GM06990 (cell line): ENCODE data around the gene RPS19.

ENCODE experiments used
- DNase-seq: peaks from one replicate; pipeline ENCODE4 v3.0.0-alpha.2; 2011; ENCODE audit not compliant: insufficient read length; ENCODE audit errors: extremely low read depth
- H3K27me3 ChIP-seq: replicated peaks from 2 replicates; pipeline ENCODE4 v1.6.0; 2011; ENCODE audit warnings: low read length; ENCODE audit not compliant: control insufficient read depth, insufficient read depth
- H3K36me3 ChIP-seq: 2 replicates; pipeline ENCODE4 v1.5.1; 2011; ENCODE audit warnings: low read length; ENCODE audit not compliant: control insufficient read depth, insufficient read depth
- H3K4me3 ChIP-seq: replicated peaks from 2 replicates; pipeline ENCODE4 v1.5.1; 2011; ENCODE audit warnings: low read depth, mild to moderate bottlenecking, control low read depth, low read length
- TF ChIP-seq, protein P1 (sequence below): IDR thresholded peaks from 2 replicates; pipeline ENCODE4 v1.5.1; 2011; ENCODE audit warnings: low read length, control low read depth, mild to moderate bottlenecking, inconsistent platforms; ENCODE audit not compliant: insufficient read depth, poor library complexity, severe bottlenecking

Gene RPS19

GRCh38 chr19:41910240-41910991 lies 50.4 kb downstream of the RPS19 start:
- H3K27me3 ChIP-seq: peaks cover 2% of the 10 kb centered on the region
- TF ChIP-seq, protein P1, sequence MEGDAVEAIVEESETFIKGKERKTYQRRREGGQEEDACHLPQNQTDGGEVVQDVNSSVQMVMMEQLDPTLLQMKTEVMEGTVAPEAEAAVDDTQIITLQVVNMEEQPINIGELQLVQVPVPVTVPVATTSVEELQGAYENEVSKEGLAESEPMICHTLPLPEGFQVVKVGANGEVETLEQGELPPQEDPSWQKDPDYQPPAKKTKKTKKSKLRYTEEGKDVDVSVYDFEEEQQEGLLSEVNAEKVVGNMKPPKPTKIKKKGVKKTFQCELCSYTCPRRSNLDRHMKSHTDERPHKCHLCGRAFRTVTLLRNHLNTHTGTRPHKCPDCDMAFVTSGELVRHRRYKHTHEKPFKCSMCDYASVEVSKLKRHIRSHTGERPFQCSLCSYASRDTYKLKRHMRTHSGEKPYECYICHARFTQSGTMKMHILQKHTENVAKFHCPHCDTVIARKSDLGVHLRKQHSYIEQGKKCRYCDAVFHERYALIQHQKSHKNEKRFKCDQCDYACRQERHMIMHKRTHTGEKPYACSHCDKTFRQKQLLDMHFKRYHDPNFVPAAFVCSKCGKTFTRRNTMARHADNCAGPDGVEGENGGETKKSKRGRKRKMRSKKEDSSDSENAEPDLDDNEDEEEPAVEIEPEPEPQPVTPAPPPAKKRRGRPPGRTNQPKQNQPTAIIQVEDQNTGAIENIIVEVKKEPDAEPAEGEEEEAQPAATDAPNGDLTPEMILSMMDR: no peak
- H3K4me3 ChIP-seq: no peak overlapping the region
- DNase-seq: no peak
- H3K36me3 ChIP-seq: peaks cover 15% of the 10 kb centered on the region

GRCh38 chr19:41910992-41911888 lies 51.2 kb downstream of the RPS19 start:
- Histone ChIP-seq H3K36me3 (peaks cover 8% of the 10 kb centered on the region), H3K4me3 (no peak overlapping the region), H3K27me3 (peaks cover 2% of the 10 kb centered on the region)
- DNase-seq: no peak
- TF ChIP-seq, protein P1: no peak

DNA sequence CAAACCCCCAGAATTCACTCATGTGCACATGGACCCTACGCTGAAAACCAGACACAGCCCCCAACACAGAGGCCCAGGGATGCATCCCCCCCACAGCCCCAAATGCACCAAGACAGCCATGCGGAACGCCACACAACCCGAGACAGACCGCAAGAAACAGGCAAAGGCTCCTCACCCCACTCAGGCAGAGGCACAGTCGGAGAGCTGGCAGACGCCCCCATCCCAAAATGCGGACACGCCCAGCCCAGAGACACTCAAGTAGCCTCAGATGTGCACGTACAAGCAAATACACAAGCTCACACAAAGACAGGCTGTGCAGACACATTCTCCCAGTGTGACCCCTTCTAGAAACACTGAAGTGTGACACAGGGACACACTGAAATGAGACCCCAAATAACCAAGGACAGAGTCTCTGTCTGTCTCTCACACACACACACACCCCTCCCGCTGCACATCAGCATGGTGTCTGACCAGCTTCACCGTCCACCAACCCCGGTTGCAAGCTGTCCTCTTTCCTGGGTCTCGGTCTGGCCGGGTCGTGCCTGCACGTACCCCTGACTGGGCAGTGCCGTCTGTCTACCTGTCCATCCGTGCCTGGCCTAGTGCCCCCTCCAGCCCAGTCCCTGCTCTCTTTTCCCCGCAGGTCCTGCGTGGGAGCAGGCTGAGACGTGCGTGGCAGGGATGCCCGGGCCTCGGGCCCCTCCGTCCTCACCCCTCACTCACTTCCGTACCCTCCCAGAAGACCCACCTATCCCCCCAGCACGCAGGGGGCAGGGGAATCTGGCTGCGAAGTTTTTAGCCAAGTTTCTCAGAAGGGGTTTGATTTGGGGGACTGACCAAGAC lies 52.1 kb downstream of the RPS19 start:
- TF ChIP-seq, protein P1: no peak

GRCh38 chr19:41912899-41913537 lies 53.0 kb downstream of the RPS19 start:
- H3K4me3 ChIP-seq: no peak overlapping the region
- DNase-seq: no peak
- peaks cover 2% of the 10 kb centered on the region for H3K36me3 ChIP-seq
- peaks cover 2% of the 10 kb centered on the region for H3K27me3 ChIP-seq
- TF ChIP-seq, protein P1: no peak

More for the DNA sequence above, 52.1 kb downstream of the RPS19 start:
- Histone ChIP-seq H3K36me3 (peaks cover 2% of the 10 kb centered on the region), H3K4me3 (no peak overlapping the region), H3K27me3 (peaks cover 2% of the 10 kb centered on the region)
- no peak for DNase-seq
